ENCODE measurements around the gene DAZL. TPM values are rescaled to one million over a fixed set of nuclear protein-coding genes. Genes with fewer than 3 reads are reported as not detected.

DAZL gene
- total RNA-seq, 1 donor from 2014 or later = not detected

- TF ChIP-seq POLR2AphosphoS5 (IDR thresholded peaks at IDR 0.05; ENCODE audit: insufficient read depth in 1 of 2, low read depth in 1 of 2) = no peak
- no peak for TF ChIP-seq CTCF (IDR thresholded peaks at IDR 0.05)
- no peak for TF ChIP-seq POLR2A (IDR thresholded peaks at IDR 0.05)
- Histone ChIP-seq H3K27me3 (no peaks in the 10 kb centered on the region), H3K4me1 (no peaks in the 10 kb centered on the region), H3K9me3 (no peaks in the 10 kb centered on the region), H3K36me3 (no peaks in the 10 kb centered on the region), H3K27ac (no peak overlapping the region), H3K4me3 (no peak overlapping the region)
- intact Hi-C loops (cut with DNase I) = no loop called here
- DNase-seq (ENCODE audit: extremely low spot score in 2 of 2) = no peak
Measured at GRCh38 chr3:16596352-16597032, 8.7 kb downstream of the DAZL start.

GRCh38 chr3:16595778-16596177 is 9.4 kb downstream of the DAZL start:
- intact Hi-C loops (cut with DNase I) = no loop called here
- H3K4me1 ChIP-seq = no peaks in the 10 kb centered on the region
- no peak overlapping the region for H3K27ac ChIP-seq
- H3K4me3 ChIP-seq = no peak overlapping the region
- no peak for DNase-seq (ENCODE audit: extremely low spot score in 2 of 2)
- H3K36me3 ChIP-seq = no peaks in the 10 kb centered on the region
- no peak for TF ChIP-seq POLR2AphosphoS5 (IDR thresholded peaks at IDR 0.05; ENCODE audit: insufficient read depth in 1 of 2, low read depth in 1 of 2)
- TF ChIP-seq POLR2A (IDR thresholded peaks at IDR 0.05) = no peak
- TF ChIP-seq CTCF (IDR thresholded peaks at IDR 0.05) = no peak
- no peaks in the 10 kb centered on the region for H3K9me3 ChIP-seq
- H3K27me3 ChIP-seq = no peaks in the 10 kb centered on the region

GRCh38 chr3:16589867-16590624 is 15.2 kb downstream of the DAZL start:
- no peak overlapping the region for H3K27ac ChIP-seq
- TF ChIP-seq CTCF (IDR thresholded peaks at IDR 0.05) (no peak), POLR2AphosphoS5 (IDR thresholded peaks at IDR 0.05; ENCODE audit: insufficient read depth in 1 of 2, low read depth in 1 of 2) (no peak), POLR2A (IDR thresholded peaks at IDR 0.05) (no peak)
- no peaks in the 10 kb centered on the region for H3K36me3 ChIP-seq
- DNase-seq (ENCODE audit: extremely low spot score in 2 of 2) = no peak
- no peaks in the 10 kb centered on the region for H3K27me3 ChIP-seq
- intact Hi-C loops (cut with DNase I) = no loop called here
- no peaks in the 10 kb centered on the region for H3K4me1 ChIP-seq
- H3K4me3 ChIP-seq = no peak overlapping the region
- H3K9me3 ChIP-seq = no peaks in the 10 kb centered on the region

- Histone ChIP-seq H3K4me1 (no peaks in the 10 kb centered on the region), H3K4me3 (no peak overlapping the region), H3K27ac (no peak overlapping the region), H3K36me3 (no peaks in the 10 kb centered on the region), H3K27me3 (no peaks in the 10 kb centered on the region), H3K9me3 (no peaks in the 10 kb centered on the region)
- TF ChIP-seq POLR2AphosphoS5 (IDR thresholded peaks at IDR 0.05; ENCODE audit: insufficient read depth in 1 of 2, low read depth in 1 of 2) (no peak), POLR2A (IDR thresholded peaks at IDR 0.05) (no peak), CTCF (IDR thresholded peaks at IDR 0.05) (no peak)
- intact Hi-C loops (cut with DNase I) = no loop called here
- no peak for DNase-seq (ENCODE audit: extremely low spot score in 2 of 2)
Measured at GRCh38 chr3:16589120-16589519, 16.1 kb downstream of the DAZL start.

GRCh38 chr3:16587681-16588060 is 17.6 kb downstream of the DAZL start:
- intact Hi-C loops (cut with DNase I) = no loop called here
- DNase-seq (ENCODE audit: extremely low spot score in 2 of 2) = no peak
- H3K27me3 ChIP-seq = no peaks in the 10 kb centered on the region
- no peaks in the 10 kb centered on the region for H3K36me3 ChIP-seq
- TF ChIP-seq CTCF (IDR thresholded peaks at IDR 0.05) = no peak
- no peak for TF ChIP-seq POLR2AphosphoS5 (IDR thresholded peaks at IDR 0.05; ENCODE audit: insufficient read depth in 1 of 2, low read depth in 1 of 2)
- no peak for TF ChIP-seq POLR2A (IDR thresholded peaks at IDR 0.05)
- H3K4me3 ChIP-seq = no peak overlapping the region
- no peaks in the 10 kb centered on the region for H3K4me1 ChIP-seq
- H3K9me3 ChIP-seq = no peaks in the 10 kb centered on the region
- no peak overlapping the region for H3K27ac ChIP-seq
